ENCODE measurements around the gene RERG. TPM values are rescaled to one million over a fixed set of nuclear protein-coding genes. Genes with fewer than 3 reads are reported as not detected.
A peak's percentile ranks its signal among the peaks of the same experiment; 100 is the strongest.

Gene RERG
- total RNA-seq, 1 donor, result under 0.01 TPM

GRCh38 chr12:15171012-15171655 lies 50.1 kb downstream of the RERG start:
- TF ChIP-seq CTCF (IDR thresholded peaks at IDR 0.05; ENCODE audit: insufficient read depth, low read depth, low read length), result no peak
- H3K4me3 ChIP-seq (ENCODE audit: low read depth, low read length), result no peak overlapping the region
- DNase-seq (ENCODE audit: low read depth), result no peak

GRCh38 chr12:15168026-15168678 lies 53.1 kb downstream of the RERG start:
- H3K4me3 ChIP-seq (ENCODE audit: low read depth, low read length), result no peak overlapping the region
- TF ChIP-seq CTCF (IDR thresholded peaks at IDR 0.05; ENCODE audit: insufficient read depth, low read depth, low read length), result no peak
- peak; percentile 30 for DNase-seq (ENCODE audit: low read depth)

GRCh38 chr12:15165012-15165659 lies 56.1 kb downstream of the RERG start:
- no peak for DNase-seq (ENCODE audit: low read depth)
- H3K4me3 ChIP-seq (ENCODE audit: low read depth, low read length), result no peak overlapping the region
- TF ChIP-seq CTCF (IDR thresholded peaks at IDR 0.05; ENCODE audit: insufficient read depth, low read depth, low read length), result no peak

GRCh38 chr12:15163030-15163976 lies 57.9 kb downstream of the RERG start:
- no peak for TF ChIP-seq CTCF (IDR thresholded peaks at IDR 0.05; ENCODE audit: insufficient read depth, low read depth, low read length)
- no peak overlapping the region for H3K4me3 ChIP-seq (ENCODE audit: low read depth, low read length)
- DNase-seq (ENCODE audit: low read depth), result no peak

GRCh38 chr12:15158083-15158482 lies 63.1 kb downstream of the RERG start:
- DNase-seq (ENCODE audit: low read depth), result no peak
- no peak for TF ChIP-seq CTCF (IDR thresholded peaks at IDR 0.05; ENCODE audit: insufficient read depth, low read depth, low read length)
- H3K4me3 ChIP-seq (ENCODE audit: low read depth, low read length), result no peak overlapping the region

GRCh38 chr12:15157269-15157671 lies 63.9 kb downstream of the RERG start:
- no peak overlapping the region for H3K4me3 ChIP-seq (ENCODE audit: low read depth, low read length)
- TF ChIP-seq CTCF (IDR thresholded peaks at IDR 0.05; ENCODE audit: insufficient read depth, low read depth, low read length), result no peak
- peak; percentile 31 for DNase-seq (ENCODE audit: low read depth)
